Keratinocyte (primary cell): ENCODE data around the gene STX12. TPM values are rescaled to one million over a fixed set of nuclear protein-coding genes. Genes with fewer than 3 reads are reported as not detected.

Experiments
- DNase-seq: peaks from one replicate; pipeline ENCODE4 v3.0.0-alpha.2; 2011; ENCODE audit warnings: low read depth, missing footprints, low spot score
- FAIRE-seq: peaks from 2 replicates; lab custom pipeline; 2011; peaks lifted over from hg19 to GRCh38; lab: Jason Lieb, UNC
- H2AFZ ChIP-seq: 2 replicates; pipeline ENCODE4 v1.6.0; 2012; ENCODE audit warnings: low read length, control low read depth, inconsistent platforms; ENCODE audit not compliant: control insufficient read depth
- H3K27ac ChIP-seq: 2 replicates; pipeline ENCODE4 v1.5.1; 2011; ENCODE audit warnings: low read length; ENCODE audit not compliant: control insufficient read depth, insufficient read depth
- H3K27me3 ChIP-seq: 3 replicates; pipeline ENCODE4 v1.6.0; 2011; ENCODE audit warnings: low read length; ENCODE audit not compliant: control insufficient read depth, insufficient read depth; ENCODE audit errors: extremely low read depth
- H3K36me3 ChIP-seq, 2 experiments: 2 replicates in 1 of 2; 3 replicates in 1 of 2; pipeline ENCODE4 v1.5.1; 2011; ENCODE audit warnings: low read length in 2 of 2, mild to moderate bottlenecking in 1 of 2; ENCODE audit not compliant: control insufficient read depth in 2 of 2, insufficient read depth in 2 of 2; ENCODE audit errors: extremely low read depth in 1 of 2
- H3K4me1 ChIP-seq: 3 replicates; pipeline ENCODE4 v1.5.1; 2011; ENCODE audit warnings: low read length; ENCODE audit not compliant: control insufficient read depth, insufficient read depth; ENCODE audit errors: extremely low read depth
- H3K4me2 ChIP-seq: 3 replicates; pipeline ENCODE4 v1.6.0; 2011; ENCODE audit warnings: low read depth, low read length; ENCODE audit not compliant: control insufficient read depth, insufficient read depth; ENCODE audit errors: extremely low read depth
- H3K4me3 ChIP-seq, 3 experiments: fragments of 200-600 bp in 1 of 3; sonication (generic) in 1 of 3; 2 replicates in 2 of 3; 3 replicates in 1 of 3; pipeline ENCODE4 v1.5.1; 2011 to 2016; ENCODE audit warnings: low read length in 3 of 3, mild to moderate bottlenecking in 3 of 3, control low read depth in 2 of 3, inconsistent platforms in 1 of 3, low read depth in 1 of 3, mixed read lengths in 1 of 3, mixed run types in 1 of 3, moderate library complexity in 1 of 3; ENCODE audit not compliant: control insufficient read depth in 2 of 3, insufficient read depth in 2 of 3; ENCODE audit errors: extremely low read depth in 1 of 3
- H3K79me2 ChIP-seq: 2 replicates; pipeline ENCODE4 v1.6.0; 2012; ENCODE audit warnings: low read length; ENCODE audit not compliant: control insufficient read depth, insufficient read depth
- H3K9ac ChIP-seq: 3 replicates; pipeline ENCODE4 v1.6.0; 2011; ENCODE audit warnings: low read length; ENCODE audit not compliant: control insufficient read depth, insufficient read depth; ENCODE audit errors: extremely low read depth
- H3K9me1 ChIP-seq: 3 replicates; pipeline ENCODE4 v1.6.0; 2011; ENCODE audit warnings: low read length; ENCODE audit not compliant: control insufficient read depth, insufficient read depth; ENCODE audit errors: extremely low read depth
- H3K9me3 ChIP-seq: 2 replicates; pipeline ENCODE4 v1.5.1; 2012; ENCODE audit warnings: low read depth, low read length; ENCODE audit not compliant: control insufficient read depth
- H4K20me1 ChIP-seq: 3 replicates; pipeline ENCODE4 v1.6.0; 2011; ENCODE audit warnings: low read length; ENCODE audit not compliant: control insufficient read depth, insufficient read depth; ENCODE audit errors: extremely low read depth
- EZH2 ChIP-seq: IDR thresholded peaks from one replicate; pipeline ENCODE4 v1.6.1; 2012; ENCODE audit warnings: inconsistent platforms, mild to moderate bottlenecking, low read length, moderate library complexity
- dilution Hi-C: fragments of 300-500 bp; cut with MboI; formaldehyde crosslinking; loops from one replicate; pipeline ENCODE4 v1.7.0; 2020; ENCODE audit warnings: low sequenced_read_pairs; ENCODE audit not compliant: extremely low pct_ligation_motif_present
- polyA plus RNA-seq, 5 experiments: library from polyadenylated mRNA; depleted of rRNA in 3 of 5; stranded (reverse) in 3 of 5; stranded (forward) in 1 of 5; unstranded in 1 of 5; fragments of >200 nt; gene quantifications; 1 replicate in 1 of 5; 2 replicates in 3 of 5; 3 replicates in 1 of 5; pipeline versions ENCODE4 v1.2.1 to v1.2.3, GENCODE V29; 2011 to 2012; ENCODE audit warnings: missing spikeins in 2 of 5, low read depth in 1 of 5, low replicate concordance in 1 of 5
- TF ChIP-seq, protein P1 (sequence below), 3 experiments: IDR thresholded peaks in 1 of 3; conservative IDR thresholded peaks in 1 of 3; optimal IDR thresholded peaks in 1 of 3; 2 replicates in 2 of 3; 3 replicates in 1 of 3; pipeline versions ENCODE3 to v1.5.1; 2011; ENCODE audit warnings: low read length in 3 of 3, mild to moderate bottlenecking in 3 of 3, moderate library complexity in 2 of 3, control low read depth in 1 of 3, inconsistent platforms in 1 of 3; ENCODE audit not compliant: insufficient read depth in 2 of 3; ENCODE audit errors: extremely low read depth in 1 of 3

Gene STX12
- polyA plus RNA-seq, 1 donor (not counting 4 experiments of a cell fraction or from before 2014, with no cell fraction given) = 29.9 TPM

DNA sequence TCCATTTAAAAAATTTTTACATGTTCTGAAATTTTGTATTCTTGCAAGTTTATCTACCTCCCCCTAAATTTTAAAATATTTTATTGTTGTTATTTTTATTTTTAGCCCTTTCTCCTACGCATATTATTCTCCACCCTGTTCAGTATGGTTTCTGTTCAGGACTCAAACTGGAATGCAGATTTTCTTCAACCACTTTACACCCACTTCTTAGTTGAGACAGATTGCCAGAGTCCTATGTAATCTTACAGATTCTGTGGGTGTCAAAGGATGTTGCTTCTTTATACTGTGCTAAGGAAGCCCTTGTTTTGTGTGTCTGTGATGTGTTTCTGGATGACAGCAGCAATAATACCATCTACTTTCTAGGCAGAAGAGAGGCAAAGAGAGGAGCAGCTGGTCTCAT, 36.9 kb downstream of the STX12 start:
- Histone ChIP-seq H3K9me1 (no peaks in the 10 kb centered on the region), H3K9ac (no peak overlapping the region), H3K4me1 (no peaks in the 10 kb centered on the region), H3K79me2 (no peaks in the 10 kb centered on the region), H3K36me3 (peaks cover 3 to 10% of the 10 kb centered on the region in 2 experiments), H4K20me1 (no peaks in the 10 kb centered on the region), H3K4me2 (no peak overlapping the region), H3K9me3 (no peaks in the 10 kb centered on the region), H3K27ac (no peak overlapping the region), H3K4me3 (no peak overlapping the region), H3K27me3 (no peaks in the 10 kb centered on the region), H2AFZ (no peak overlapping the region)
- no peak for FAIRE-seq
- DNase-seq = no peak
- dilution Hi-C loops = no loop called here
- TF ChIP-seq, protein P1, sequence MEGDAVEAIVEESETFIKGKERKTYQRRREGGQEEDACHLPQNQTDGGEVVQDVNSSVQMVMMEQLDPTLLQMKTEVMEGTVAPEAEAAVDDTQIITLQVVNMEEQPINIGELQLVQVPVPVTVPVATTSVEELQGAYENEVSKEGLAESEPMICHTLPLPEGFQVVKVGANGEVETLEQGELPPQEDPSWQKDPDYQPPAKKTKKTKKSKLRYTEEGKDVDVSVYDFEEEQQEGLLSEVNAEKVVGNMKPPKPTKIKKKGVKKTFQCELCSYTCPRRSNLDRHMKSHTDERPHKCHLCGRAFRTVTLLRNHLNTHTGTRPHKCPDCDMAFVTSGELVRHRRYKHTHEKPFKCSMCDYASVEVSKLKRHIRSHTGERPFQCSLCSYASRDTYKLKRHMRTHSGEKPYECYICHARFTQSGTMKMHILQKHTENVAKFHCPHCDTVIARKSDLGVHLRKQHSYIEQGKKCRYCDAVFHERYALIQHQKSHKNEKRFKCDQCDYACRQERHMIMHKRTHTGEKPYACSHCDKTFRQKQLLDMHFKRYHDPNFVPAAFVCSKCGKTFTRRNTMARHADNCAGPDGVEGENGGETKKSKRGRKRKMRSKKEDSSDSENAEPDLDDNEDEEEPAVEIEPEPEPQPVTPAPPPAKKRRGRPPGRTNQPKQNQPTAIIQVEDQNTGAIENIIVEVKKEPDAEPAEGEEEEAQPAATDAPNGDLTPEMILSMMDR (optimal IDR thresholded peaks at IDR 0.05 in 1 of 3, IDR thresholded peaks at IDR 0.05 in 1 of 3, conservative IDR thresholded peaks at IDR 0.05 in 1 of 3; ENCODE audit: extremely low read depth in 1 of 3, insufficient read depth in 2 of 3, low read length in 3 of 3) = no peak
- TF ChIP-seq EZH2 = no peak

GRCh38 chr1:27811741-27812500, 38.9 kb downstream of the STX12 start:
- Histone ChIP-seq H4K20me1 (no peaks in the 10 kb centered on the region), H2AFZ (no peak overlapping the region), H3K9me1 (no peaks in the 10 kb centered on the region), H3K9me3 (no peaks in the 10 kb centered on the region), H3K4me2 (no peak overlapping the region), H3K4me3 (no peak overlapping the region), H3K79me2 (no peaks in the 10 kb centered on the region), H3K36me3 (peaks cover 6 to 10% of the 10 kb centered on the region in 2 experiments), H3K4me1 (no peaks in the 10 kb centered on the region), H3K27ac (no peak overlapping the region), H3K9ac (no peak overlapping the region), H3K27me3 (no peaks in the 10 kb centered on the region)
- dilution Hi-C loops = no loop called here
- no peak for FAIRE-seq
- DNase-seq = no peak
- TF ChIP-seq, protein P1 (optimal IDR thresholded peaks at IDR 0.05 in 1 of 3, IDR thresholded peaks at IDR 0.05 in 1 of 3, conservative IDR thresholded peaks at IDR 0.05 in 1 of 3; ENCODE audit: extremely low read depth in 1 of 3, insufficient read depth in 2 of 3, low read length in 3 of 3) = no peak
- TF ChIP-seq EZH2 = no peak
